NB4 (cell line): ENCODE data around the gene ROR2.

Source experiments
- POLR2A ChIP-seq: IDR thresholded peaks from 2 replicates; pipeline ENCODE4 v1.6.1; 2011; ENCODE audit warnings: mild to moderate bottlenecking; ENCODE audit not compliant: insufficient read length; ENCODE audit errors: extremely low read depth
- TF ChIP-seq, protein P1 (sequence below): IDR thresholded peaks from one replicate; pipeline ENCODE4 v1.5.1; 2012; ENCODE audit warnings: low read depth, low read length

DNA sequence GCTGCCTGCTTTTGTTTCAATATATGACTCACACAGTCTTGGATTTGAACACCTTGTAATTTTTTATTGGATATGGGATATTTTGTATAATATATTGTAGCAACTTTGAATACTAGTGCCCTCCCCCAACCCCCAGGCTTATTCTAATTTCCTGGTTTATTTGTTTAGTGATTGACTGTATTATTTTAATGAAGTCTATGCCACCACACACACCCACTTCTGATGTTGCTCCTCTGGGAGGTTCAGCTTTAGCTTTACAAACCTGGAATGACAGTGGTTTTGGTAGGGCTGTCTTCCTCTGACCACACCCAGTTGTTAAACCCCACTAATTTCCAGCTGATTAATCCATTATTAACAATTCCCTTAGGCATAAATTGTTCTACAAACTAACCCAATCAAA, 320.3 kb downstream of the ROR2 start:
- TF ChIP-seq, protein P1, sequence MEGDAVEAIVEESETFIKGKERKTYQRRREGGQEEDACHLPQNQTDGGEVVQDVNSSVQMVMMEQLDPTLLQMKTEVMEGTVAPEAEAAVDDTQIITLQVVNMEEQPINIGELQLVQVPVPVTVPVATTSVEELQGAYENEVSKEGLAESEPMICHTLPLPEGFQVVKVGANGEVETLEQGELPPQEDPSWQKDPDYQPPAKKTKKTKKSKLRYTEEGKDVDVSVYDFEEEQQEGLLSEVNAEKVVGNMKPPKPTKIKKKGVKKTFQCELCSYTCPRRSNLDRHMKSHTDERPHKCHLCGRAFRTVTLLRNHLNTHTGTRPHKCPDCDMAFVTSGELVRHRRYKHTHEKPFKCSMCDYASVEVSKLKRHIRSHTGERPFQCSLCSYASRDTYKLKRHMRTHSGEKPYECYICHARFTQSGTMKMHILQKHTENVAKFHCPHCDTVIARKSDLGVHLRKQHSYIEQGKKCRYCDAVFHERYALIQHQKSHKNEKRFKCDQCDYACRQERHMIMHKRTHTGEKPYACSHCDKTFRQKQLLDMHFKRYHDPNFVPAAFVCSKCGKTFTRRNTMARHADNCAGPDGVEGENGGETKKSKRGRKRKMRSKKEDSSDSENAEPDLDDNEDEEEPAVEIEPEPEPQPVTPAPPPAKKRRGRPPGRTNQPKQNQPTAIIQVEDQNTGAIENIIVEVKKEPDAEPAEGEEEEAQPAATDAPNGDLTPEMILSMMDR: no peak
- no peak for TF ChIP-seq POLR2A
